ENCODE results near the gene SENP6. TPM values are rescaled to one million over a fixed set of nuclear protein-coding genes. Genes with fewer than 3 reads are reported as not detected.

Gene SENP6
- total and polyA plus RNA-seq, 2 experiments from 2014 or later = 35.9 to 102 TPM

- Histone ChIP-seq H3K9me3 (ENCODE audit: low read depth) (no peaks in the 10 kb centered on the region), H3K4me2 (no peak overlapping the region), H3K27ac (no peak overlapping the region), H3K36me3 (replicated peaks; ENCODE audit: insufficient read depth, low read depth) (no peaks in the 10 kb centered on the region), H2AFZ (no peak overlapping the region), H3K4me1 (ENCODE audit: insufficient read depth) (peaks cover 27% of the 10 kb centered on the region), H3K79me2 (peaks cover 100% of the 10 kb centered on the region), H3K27me3 (no peaks in the 10 kb centered on the region), H3K9me2 (replicated peaks; ENCODE audit: insufficient read depth) (no peaks in the 10 kb centered on the region), H3K4me3 (no peak overlapping the region), H4K20me1 (ENCODE audit: insufficient read depth, poor library complexity, severe bottlenecking) (peaks cover 95% of the 10 kb centered on the region)
- 80% methylated on average over 4 of the region's 4 CpGs for WGBS (ENCODE audit: low lambda C conversion rate, missing lambda C conversion rate)
- DNase-seq (ENCODE audit: low spot score) = no peak
- TF ChIP-seq CTCF (IDR thresholded peaks at IDR 0.05; ENCODE audit: poor library complexity) = no peak
These were observed 7.4 kb downstream of the SENP6 start for GRCh38 chr6:75608956-75609533.

- H4K20me1 ChIP-seq (ENCODE audit: insufficient read depth, poor library complexity, severe bottlenecking) = peaks cover 98% of the 10 kb centered on the region
- TF ChIP-seq EZH2 (IDR thresholded peaks at IDR 0.05; ENCODE audit: borderline replicate concordance) (no peak), EZH2phosphoT487 (IDR thresholded peaks at IDR 0.05; ENCODE audit: low read depth, severe bottlenecking, unreplicated experiment) (no peak), CTCF (IDR thresholded peaks at IDR 0.05; ENCODE audit: poor library complexity) (no peak)
- 88% methylated on average over 6 of the region's 6 CpGs for WGBS (ENCODE audit: low lambda C conversion rate, missing lambda C conversion rate)
- no peak for DNase-seq (ENCODE audit: low spot score)
- H3K36me3 ChIP-seq (replicated peaks; ENCODE audit: insufficient read depth, low read depth) = no peaks in the 10 kb centered on the region
- no peak overlapping the region for H2AFZ ChIP-seq
- no peaks in the 10 kb centered on the region for H3K9me3 ChIP-seq (ENCODE audit: low read depth)
- H3K79me2 ChIP-seq = peaks cover 100% of the 10 kb centered on the region
- no peaks in the 10 kb centered on the region for H3K27me3 ChIP-seq
- no peaks in the 10 kb centered on the region for H3K9me2 ChIP-seq (replicated peaks; ENCODE audit: insufficient read depth)
- no peak overlapping the region for H3K4me2 ChIP-seq
- H3K4me1 ChIP-seq (ENCODE audit: insufficient read depth) = peaks cover 24% of the 10 kb centered on the region
- no peak overlapping the region for H3K27ac ChIP-seq
- H3K4me3 ChIP-seq = no peak overlapping the region
These were observed 8.2 kb downstream of the SENP6 start for GRCh38 chr6:75609639-75610590.

- Histone ChIP-seq H2AFZ (no peak overlapping the region), H3K9me3 (ENCODE audit: low read depth) (no peaks in the 10 kb centered on the region), H3K27ac (no peak overlapping the region), H3K4me3 (no peak overlapping the region), H4K20me1 (ENCODE audit: insufficient read depth, poor library complexity, severe bottlenecking) (peaks cover 95% of the 10 kb centered on the region), H3K36me3 (replicated peaks; ENCODE audit: insufficient read depth, low read depth) (no peaks in the 10 kb centered on the region), H3K79me2 (peaks cover 100% of the 10 kb centered on the region), H3K4me1 (ENCODE audit: insufficient read depth) (peaks cover 19% of the 10 kb centered on the region), H3K4me2 (peak overlapping the region; percentile 43), H3K9me2 (replicated peaks; ENCODE audit: insufficient read depth) (no peaks in the 10 kb centered on the region), H3K27me3 (no peaks in the 10 kb centered on the region)
- 35% methylated on average over 2 of the region's 2 CpGs for WGBS (ENCODE audit: low lambda C conversion rate, missing lambda C conversion rate)
- DNase-seq (ENCODE audit: low spot score) = no peak
- no peak for TF ChIP-seq EZH2 (IDR thresholded peaks at IDR 0.05; ENCODE audit: borderline replicate concordance)
- no peak for TF ChIP-seq CTCF (IDR thresholded peaks at IDR 0.05; ENCODE audit: poor library complexity)
- no peak for TF ChIP-seq EZH2phosphoT487 (IDR thresholded peaks at IDR 0.05; ENCODE audit: low read depth, severe bottlenecking, unreplicated experiment)
These were observed 9.5 kb downstream of the SENP6 start for GRCh38 chr6:75611011-75611701.

Measured in hepatocyte (in vitro differentiated cells).